OCI-M2 (cell line): ENCODE results near the gene MYRFL.

Experiments used
- DNase-seq: peaks from one replicate; lab custom pipeline; 2025; ENCODE audit not compliant: unreplicated experiment; lab: John Stamatoyannopoulos, UW

MYRFL gene

DNA sequence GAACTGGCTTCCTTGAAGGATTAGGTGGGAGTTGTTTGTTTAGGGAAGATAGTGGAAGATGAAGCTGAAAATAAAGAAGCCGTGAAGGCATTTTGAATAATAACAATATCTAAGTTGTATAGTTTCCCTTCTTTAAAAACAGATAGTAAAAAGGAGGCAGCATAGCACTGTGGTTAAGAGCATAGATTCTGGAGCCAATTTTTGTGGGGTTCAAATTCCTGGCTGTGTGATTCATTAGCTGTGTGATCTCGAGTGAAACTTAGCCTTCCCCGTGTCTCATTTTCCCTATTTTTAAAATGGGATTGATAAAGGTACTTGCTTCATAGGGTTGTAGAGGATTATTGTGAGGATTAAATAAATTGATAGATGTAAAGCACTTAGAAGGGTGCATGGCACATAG lies 104.5 kb downstream of the MYRFL start:
- no peak for DNase-seq

DNA sequence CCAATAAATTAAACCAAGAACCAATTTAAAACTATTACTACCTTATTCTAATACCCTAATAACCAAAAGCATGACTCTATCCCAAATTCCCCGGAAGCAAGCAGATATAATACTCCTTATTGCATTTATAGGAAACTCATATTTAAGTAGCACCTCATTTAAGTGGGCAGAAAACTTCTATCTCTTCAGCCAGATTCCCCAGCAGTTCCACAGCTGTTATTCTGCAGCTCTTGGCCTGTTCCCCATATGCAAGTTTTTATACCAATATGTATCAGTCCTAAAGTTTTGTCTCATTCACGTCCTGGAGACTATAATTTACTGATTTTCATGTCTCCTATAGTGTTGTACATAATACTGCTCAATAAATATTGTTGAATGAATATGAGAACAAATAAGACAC lies 106.5 kb downstream of the MYRFL start:
- DNase-seq: no peak

DNA sequence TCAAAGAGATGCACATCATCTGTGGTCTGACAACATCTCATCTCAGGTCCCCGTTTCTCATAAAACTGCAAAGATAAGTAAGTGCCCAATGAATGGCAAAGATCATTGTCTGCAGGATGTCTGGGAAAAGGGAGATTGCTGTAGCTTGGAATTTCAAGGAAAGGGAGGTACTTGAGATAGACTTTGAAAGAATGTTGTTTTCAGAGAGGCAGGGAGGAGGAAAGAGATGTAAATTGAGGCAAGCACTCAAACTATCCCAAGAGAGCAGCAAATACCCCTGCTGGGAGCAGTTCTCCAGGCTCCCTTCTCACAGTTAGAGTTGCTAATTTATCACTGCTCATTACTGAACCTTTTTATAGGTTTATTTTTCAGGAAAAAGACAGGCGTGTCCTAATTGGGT lies 107.1 kb downstream of the MYRFL start:
- no peak for DNase-seq

DNA sequence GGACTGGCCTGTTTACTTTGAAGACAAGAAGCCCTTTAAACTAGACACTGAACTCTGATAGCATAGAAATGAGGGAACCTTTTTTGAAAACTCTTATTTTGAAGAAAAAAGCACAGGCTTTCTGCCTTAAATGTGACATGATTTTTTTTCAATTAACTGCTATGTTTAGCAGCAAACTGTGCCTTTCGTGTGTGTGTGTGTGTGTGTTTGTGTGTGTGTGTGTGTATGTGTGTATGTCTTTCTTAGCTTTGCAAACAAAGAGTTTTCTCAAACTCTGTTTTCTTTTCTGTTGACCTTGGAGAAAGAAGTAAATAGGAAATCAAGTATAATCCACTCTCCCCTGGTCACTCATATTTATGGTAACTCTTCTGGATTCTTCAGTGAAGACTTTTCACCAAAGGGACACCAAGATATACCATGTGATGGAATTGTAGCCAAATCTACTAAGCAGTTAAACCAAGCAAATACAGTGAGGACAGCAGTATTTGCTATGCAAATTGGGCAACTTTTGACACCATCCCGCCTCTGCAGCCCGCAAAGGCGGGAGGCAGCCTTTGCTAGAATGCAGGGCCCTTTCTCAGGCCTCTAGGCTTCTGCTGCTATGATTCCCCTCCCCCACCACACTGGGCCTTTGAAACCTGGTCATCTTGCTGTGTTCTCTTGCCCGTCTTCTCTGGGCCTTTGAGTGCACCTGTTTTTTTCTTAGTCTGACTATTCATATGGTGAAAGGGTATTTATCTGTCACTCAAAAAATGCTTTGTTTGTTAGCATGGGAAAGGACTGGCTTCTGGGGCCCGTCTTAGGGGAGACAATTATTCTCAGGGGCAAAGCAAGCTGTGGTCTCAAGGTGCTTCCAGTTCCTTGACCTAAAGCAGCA lies 107.9 kb downstream of the MYRFL start:
- no peak for DNase-seq

- no peak for DNase-seq
Measured at GRCh38 chr12:69934011-69934410, 109.0 kb downstream of the MYRFL start.

DNA sequence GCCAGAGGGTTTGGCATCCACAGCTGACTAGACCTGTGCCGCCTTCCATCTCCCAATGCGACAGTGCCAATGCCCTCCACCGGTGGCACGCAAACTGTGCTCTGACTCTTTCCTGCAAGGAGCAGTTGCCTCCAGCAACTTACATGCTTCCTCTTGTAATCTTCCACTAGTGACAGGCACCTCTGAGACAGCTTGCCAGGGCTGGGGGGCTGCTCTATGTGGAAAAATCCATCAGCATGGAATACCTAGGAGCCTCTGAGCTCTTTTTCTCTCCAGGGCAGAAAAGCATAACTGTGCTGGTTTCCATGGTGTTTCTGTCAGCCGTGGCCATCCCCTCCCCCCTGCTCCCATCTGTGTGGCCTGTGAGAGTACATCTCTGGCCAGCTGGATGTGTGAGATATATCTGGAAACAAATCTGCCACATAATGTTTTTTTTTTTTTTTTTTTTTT lies 110.6 kb downstream of the MYRFL start:
- DNase-seq: no peak

- no peak for DNase-seq
Measured at GRCh38 chr12:69936214-69936731, 111.2 kb downstream of the MYRFL start.

- DNase-seq: no peak
Measured at GRCh38 chr12:69936766-69937165, 111.7 kb downstream of the MYRFL start.

GRCh38 chr12:69947123-69947522 lies 122.1 kb downstream of the MYRFL start:
- DNase-seq: no peak

DNA sequence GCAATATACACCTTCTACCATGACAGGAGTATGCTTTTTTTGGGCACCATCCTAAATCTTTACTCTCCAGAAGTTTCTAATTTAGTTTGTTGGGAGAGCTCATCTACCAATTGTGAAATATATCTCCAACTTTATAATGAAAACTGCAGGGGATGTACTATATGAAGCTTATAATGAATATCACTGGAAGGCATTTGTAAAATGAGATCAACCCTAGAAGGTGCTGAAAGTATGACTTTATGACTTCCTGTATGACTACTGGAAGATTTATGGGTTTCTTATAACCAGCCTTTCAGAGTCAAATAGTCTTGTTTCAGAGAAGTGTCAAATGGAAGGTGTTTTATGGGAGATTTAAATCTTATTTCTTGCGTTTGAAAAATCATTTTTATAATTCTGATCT lies 122.9 kb downstream of the MYRFL start:
- no peak for DNase-seq

DNA sequence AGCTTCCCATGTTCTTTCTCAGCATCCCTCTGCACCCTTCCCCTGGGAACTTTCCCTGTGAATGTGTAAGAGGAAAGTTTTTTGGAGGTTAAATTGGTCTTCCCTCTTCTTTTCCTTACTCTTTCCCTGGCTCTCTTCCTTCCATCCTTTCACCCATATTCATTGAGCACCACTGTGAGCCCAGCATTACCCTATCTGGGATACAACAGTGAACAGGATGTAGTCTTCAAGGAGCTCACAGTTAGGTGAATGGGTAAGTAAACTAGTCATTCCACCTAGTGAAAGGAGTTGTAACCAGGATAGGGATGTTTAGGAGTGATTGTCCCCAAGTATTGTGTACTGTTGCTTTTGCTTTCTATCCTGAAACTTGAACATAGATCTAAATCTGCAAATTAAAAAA lies 123.8 kb downstream of the MYRFL start:
- no peak for DNase-seq

DNA sequence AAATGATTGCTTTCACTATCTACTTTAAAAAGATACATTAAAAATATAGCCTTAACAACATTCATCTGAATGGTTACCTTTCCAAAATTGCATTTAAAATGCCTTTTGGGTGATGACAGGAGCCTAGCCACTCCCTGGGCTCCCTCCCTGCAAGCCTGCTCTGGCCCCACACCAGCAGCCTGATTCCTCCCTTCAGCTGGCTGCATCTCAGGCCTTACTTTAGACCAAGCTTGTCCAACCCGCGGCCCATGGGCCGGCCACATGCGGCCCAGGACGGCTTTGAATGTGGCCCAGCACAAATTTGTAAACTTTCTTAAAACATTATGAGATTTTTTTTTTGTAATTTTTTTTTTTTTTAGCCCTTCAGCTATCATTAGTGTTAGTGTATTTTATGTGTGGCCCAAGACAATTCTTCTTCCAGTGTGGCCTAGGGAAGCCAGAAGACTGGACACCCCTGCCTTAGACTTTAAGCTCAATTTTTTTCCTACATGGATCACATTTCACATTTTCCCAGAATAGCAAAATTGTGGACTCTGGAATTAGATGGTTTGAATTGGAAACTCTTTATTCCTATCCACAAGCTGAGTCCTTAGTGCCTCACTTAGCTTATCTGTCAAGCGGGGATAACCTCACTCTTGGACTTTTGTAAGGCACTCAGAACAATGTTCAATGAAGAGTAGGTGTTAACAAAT lies 124.4 kb downstream of the MYRFL start:
- DNase-seq: no peak

DNA sequence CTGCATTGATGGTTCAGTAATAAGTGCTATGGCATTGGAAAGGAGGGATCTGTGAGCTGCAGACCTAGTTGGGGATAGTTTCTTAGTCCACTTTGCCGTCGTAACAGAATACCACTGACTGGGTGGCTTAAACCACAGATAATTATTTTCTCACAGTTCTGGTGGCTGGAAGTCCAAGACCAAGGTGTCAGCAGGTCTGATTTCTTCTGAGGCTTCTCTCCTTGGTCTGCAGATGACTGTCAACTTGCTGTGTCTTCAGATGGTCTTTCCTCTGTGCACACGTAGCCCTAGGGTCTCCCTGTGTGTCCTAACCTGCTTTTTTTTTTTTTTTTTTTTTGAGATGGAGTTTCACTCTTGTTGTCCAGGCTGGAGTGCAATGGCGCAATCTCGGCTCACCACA lies 126.1 kb downstream of the MYRFL start:
- no peak for DNase-seq

DNA sequence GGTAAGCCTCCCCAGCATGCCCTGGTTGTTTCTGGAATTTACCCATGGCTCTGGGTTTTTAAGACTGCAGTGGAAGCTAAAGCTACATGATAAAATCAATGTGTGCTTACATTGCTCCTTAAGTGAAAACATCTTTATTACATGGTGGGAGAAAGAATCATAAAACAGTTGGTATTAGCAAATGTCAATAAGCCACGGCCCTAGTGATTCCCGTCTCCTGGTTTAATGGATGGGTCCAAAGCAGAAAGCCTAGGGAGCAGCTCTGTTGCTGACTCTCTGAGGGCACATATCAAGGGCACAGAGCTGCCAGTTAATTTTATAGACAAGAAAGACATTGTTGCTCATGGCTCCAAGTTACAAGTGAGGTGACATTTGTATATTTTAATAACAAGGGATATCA lies 127.9 kb downstream of the MYRFL start:
- DNase-seq: no peak

- DNase-seq: no peak
Measured at GRCh38 chr12:69961246-69961645, 136.2 kb downstream of the MYRFL start.

DNA sequence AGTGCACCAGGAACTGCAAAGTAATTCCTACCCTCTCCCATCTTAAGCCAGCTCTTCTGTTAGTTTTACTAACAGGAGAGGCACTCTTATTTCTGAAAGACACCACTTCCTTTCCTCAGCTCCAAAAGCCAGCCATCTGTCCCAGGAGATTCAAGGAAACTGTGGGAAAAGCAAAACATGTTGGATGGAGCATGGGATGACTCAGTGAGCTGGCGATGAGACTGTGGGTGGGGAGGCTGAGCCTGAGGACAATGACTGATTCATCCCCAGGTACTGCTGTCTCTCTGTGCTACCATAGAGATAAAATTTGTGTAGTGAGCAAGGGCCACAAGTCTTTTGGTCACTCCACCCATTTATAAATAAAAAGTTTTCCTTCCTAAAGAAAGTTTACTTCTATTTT lies 141.4 kb downstream of the MYRFL start:
- no peak for DNase-seq

DNA sequence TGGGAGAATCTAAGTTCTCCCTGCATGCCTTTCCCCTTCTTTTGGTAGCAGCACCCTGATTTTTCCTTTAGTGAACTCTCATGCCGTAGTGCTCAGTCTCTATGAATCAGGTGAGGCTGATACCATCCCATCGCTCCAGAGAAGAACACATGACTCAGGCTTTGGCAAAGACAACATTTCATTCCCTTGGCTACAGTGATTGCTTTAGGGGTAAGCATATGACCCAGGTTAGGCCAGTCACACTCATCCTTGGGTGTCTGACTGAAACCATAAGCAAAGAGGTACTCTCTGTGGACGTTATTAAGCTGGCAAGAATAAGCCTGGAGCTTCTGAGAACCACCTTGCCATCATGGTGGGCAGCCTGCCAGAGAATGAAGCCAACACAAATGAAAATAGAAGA lies 141.8 kb downstream of the MYRFL start:
- no peak for DNase-seq

GRCh38 chr12:69969011-69969410 lies 144.0 kb downstream of the MYRFL start:
- no peak for DNase-seq

DNA sequence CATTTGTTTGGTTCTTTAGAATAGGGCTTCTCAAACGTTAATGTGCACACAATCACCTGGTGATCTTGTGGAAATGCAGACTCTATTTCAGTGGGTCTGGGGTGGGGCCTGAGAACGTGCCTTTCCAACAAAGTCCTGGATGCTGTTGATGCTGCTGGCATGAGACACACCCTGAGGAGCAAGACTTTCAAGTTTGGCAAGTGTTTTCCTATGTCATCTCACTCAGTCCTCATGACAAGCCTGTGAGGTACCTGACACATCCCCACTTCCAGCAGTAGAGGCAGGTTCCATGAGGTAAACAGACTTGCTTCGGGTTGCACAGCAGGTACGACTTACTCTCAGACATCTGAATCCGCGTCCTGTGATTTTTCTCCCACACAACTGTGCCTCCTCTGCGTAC lies 147.1 kb downstream of the MYRFL start:
- DNase-seq: no peak

- DNase-seq: no peak
Measured at GRCh38 chr12:69978020-69978419, 153.0 kb downstream of the MYRFL start.

DNA sequence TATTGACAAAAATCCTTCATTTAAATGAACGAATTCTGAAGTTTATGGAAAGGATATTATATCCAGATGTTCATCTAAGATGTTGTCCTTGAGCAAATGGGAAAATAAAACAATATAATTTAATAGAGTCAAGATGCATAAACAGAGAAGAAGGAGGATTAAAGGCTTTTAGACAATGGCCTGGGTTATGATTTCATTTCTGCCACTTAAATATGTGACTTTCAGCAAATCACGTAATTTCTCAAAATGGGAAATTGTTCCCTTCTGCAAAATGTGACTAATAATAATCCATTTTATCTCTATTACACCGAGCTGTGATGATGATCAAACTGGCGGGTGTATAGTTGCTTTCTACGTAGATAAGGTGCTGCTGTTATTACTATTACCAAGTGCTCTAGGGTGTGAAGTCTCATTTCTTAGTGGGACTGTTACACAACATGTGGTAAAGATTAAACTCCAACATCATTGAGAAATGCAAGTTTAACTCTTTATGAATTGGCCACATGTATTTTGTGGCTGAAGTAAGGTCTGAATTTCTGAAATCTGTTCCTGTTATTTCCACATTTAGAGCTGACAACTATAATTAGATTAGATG lies 157.0 kb downstream of the MYRFL start:
- DNase-seq: no peak

DNA sequence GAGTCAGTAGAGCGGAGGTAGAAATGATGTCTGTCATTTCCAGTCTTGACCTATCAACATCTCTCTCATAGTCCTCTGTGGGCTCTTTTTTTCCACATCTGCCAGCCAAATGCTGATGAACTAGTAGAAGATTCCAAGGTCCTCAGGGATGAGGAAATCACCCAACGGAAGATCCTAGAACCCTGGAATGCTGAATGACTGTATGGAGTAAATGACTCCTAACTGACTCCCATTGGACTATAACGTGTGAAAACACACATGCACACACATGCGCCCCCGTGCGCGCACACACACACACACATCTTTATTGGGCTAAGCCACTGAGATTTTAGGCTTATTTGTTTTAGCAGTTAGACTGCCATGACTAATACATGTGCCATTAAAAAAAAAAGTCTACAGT lies 159.2 kb downstream of the MYRFL start:
- DNase-seq: no peak
